K562 (cell line): Measurements from ENCODE around the gene BLCAP. TPM values are rescaled to one million over a fixed set of nuclear protein-coding genes. Genes with fewer than 3 reads are reported as not detected.

Experiments
- EP400 ChIP-seq: fragments of 450-650 bp; IDR thresholded peaks from 2 replicates; pipeline ENCODE4 v1.6.1; 2017; ENCODE audit warnings: antibody characterized with exemption, mild to moderate bottlenecking, moderate library complexity
- ESRRB ChIP-seq: fragments of 250-450 bp; sonication (Bioruptor Pico); IDR thresholded peaks from 2 replicates; pipeline ENCODE4 v1.5.0; 2020; ENCODE audit warnings: mild to moderate bottlenecking, moderate library complexity, borderline replicate concordance
- HDAC1 ChIP-seq, 2 experiments: fragments of 450-650 bp; IDR thresholded peaks; 2 replicates each; pipeline ENCODE4 v1.6.1; 2016 to 2017; ENCODE audit warnings: inconsistent platforms in 1 of 2, mild to moderate bottlenecking in 1 of 2, moderate library complexity in 1 of 2
- ILF3 ChIP-seq: fragments of 450-650 bp; IDR thresholded peaks from 2 replicates; pipeline ENCODE4 v1.6.1; 2018; ENCODE audit warnings: antibody characterized with exemption, mild to moderate bottlenecking, moderate library complexity, borderline replicate concordance
- LARP7 ChIP-seq: fragments of 450-650 bp; IDR thresholded peaks from 2 replicates; pipeline ENCODE4 v1.6.1; 2016
- MTF1 ChIP-seq: fragments of 250-450 bp; sonication (Bioruptor Pico); IDR thresholded peaks from 2 replicates; pipeline ENCODE4 v1.9.0; 2021; ENCODE audit warnings: moderate library complexity, mild to moderate bottlenecking, inconsistent platforms, borderline replicate concordance
- NFE2 ChIP-seq: IDR thresholded peaks from 2 replicates; pipeline ENCODE4 v1.6.1; 2014; ENCODE audit warnings: antibody characterized with exemption, low read depth
- RFX1 ChIP-seq: fragments of 450-650 bp; IDR thresholded peaks from 2 replicates; pipeline ENCODE4 v1.6.1; 2016; ENCODE audit warnings: mild to moderate bottlenecking, moderate library complexity
- SOX6 ChIP-seq: fragments of 450-650 bp; IDR thresholded peaks from 2 replicates; pipeline ENCODE4 v1.6.1; 2014; ENCODE audit warnings: mild to moderate bottlenecking
- ZBTB1 ChIP-seq: sonication (generic); formaldehyde crosslinking; IDR thresholded peaks from 2 replicates; pipeline ENCODE4 v1.8.1; 2023; ENCODE audit warnings: missing genetic modification reagents, low read depth, mild to moderate bottlenecking, borderline replicate concordance
- ZBTB7A ChIP-seq: IDR thresholded peaks from 2 replicates; pipeline ENCODE4 v1.6.1; 2011; ENCODE audit warnings: low read depth, mild to moderate bottlenecking, low read length, moderate library complexity, borderline replicate concordance; ENCODE audit not compliant: control insufficient read depth
- ZFP36 ChIP-seq: fragments of 150-350 bp; IDR thresholded peaks from 2 replicates; pipeline ENCODE4 v1.6.1; 2018; ENCODE audit warnings: low read length, low read depth; ENCODE audit not compliant: partially characterized antibody
- ZNF316 ChIP-seq: fragments of 450-650 bp; IDR thresholded peaks from 2 replicates; pipeline ENCODE4 v1.6.1; 2016
- polyA plus RNA-seq, 8 experiments: library from polyadenylated mRNA; depleted of rRNA in 4 of 8; stranded (reverse) in 5 of 8; unstranded in 3 of 8; fragments of >200 nt; fragmentation: Nextera tagmentation in 2 of 8; fragmentation: Illumina TruSeq in 1 of 8; extraction: Ambion mirVana in 2 of 8; extraction: Trizol in 1 of 8; gene quantifications; 2 replicates each; pipeline versions ENCODE4 v1.2.1 to v1.2.3, GENCODE V29; 2011 to 2014; ENCODE audit warnings: inconsistent platforms in 1 of 8, missing spikeins in 1 of 8
- total RNA-seq, 7 experiments: library from RNA; depleted of rRNA in 6 of 7; stranded (reverse); fragments of >200 nt in 6 of 7; fragmentation: Illumina TruSeq in 2 of 7; extraction: Trizol in 2 of 7; gene quantifications; 2 replicates each; pipeline versions ENCODE4 v1.2.1 to v1.2.3, GENCODE V29; 2011 to 2021; ENCODE audit warnings: low replicate concordance in 1 of 7
- TF ChIP-seq, protein P1 (sequence below), 2 experiments: IDR thresholded peaks in 1 of 2; conservative IDR thresholded peaks in 1 of 2; 2 replicates each; pipeline ENCODE4 v1.6.1; 2016; ENCODE audit warnings: low read depth in 2 of 2, mild to moderate bottlenecking in 1 of 2, missing compliant biosample characterization in 1 of 2, missing genetic modification characterization in 1 of 2, moderate library complexity in 1 of 2
- TF ChIP-seq, protein P2 (sequence below): sonication (generic); formaldehyde crosslinking; IDR thresholded peaks from 2 replicates; pipeline ENCODE4 v1.8.0; 2022; ENCODE audit warnings: missing genetic modification reagents, mild to moderate bottlenecking, moderate library complexity, borderline replicate concordance
- TF ChIP-seq, protein P3 (sequence below): fragments of 450-650 bp; IDR thresholded peaks from 2 replicates; pipeline ENCODE4 v1.6.1; 2016

The BLCAP gene
- total and polyA plus RNA-seq, 9 of the 15 experiments (the other 6 are each of a cell fraction or from before 2014, with no cell fraction given), result 16.9 to 41.5 (median 27.6) TPM

- TF ChIP-seq, protein P1, sequence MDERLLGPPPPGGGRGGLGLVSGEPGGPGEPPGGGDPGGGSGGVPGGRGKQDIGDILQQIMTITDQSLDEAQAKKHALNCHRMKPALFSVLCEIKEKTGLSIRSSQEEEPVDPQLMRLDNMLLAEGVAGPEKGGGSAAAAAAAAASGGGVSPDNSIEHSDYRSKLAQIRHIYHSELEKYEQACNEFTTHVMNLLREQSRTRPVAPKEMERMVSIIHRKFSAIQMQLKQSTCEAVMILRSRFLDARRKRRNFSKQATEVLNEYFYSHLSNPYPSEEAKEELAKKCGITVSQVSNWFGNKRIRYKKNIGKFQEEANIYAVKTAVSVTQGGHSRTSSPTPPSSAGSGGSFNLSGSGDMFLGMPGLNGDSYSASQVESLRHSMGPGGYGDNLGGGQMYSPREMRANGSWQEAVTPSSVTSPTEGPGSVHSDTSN (CRISPR knock-in tag; IDR thresholded peaks at IDR 0.05; ENCODE audit: low read depth), result no peak
- TF ChIP-seq, protein P1 (tag; conservative IDR thresholded peaks at IDR 0.05; ENCODE audit: low read depth), result peak; percentile 91
- TF ChIP-seq ILF3 (no peak), MTF1 (CRISPR knock-in tag) (no peak), EP400 (no peak), ZNF316 (peak; percentile 57), LARP7 (no peak), ZBTB1 (CRISPR knock-in tag) (no peak), ESRRB (CRISPR knock-in tag) (no peak), NFE2 (peak; percentile 51), ZFP36 (no peak), ZBTB7A (peak; percentile 23; the same call in 1 of the 2 replicates), SOX6 (0 out of 2 replicates have a peak, but pooled peaks have one; percentile 14), HDAC1 (IDR thresholded peaks at IDR 0.05) (peak in 1 of 2 experiments; percentile 15; a peak in 1 of 4 replicates), RFX1 (peak; percentile 50)
- TF ChIP-seq, protein P2, sequence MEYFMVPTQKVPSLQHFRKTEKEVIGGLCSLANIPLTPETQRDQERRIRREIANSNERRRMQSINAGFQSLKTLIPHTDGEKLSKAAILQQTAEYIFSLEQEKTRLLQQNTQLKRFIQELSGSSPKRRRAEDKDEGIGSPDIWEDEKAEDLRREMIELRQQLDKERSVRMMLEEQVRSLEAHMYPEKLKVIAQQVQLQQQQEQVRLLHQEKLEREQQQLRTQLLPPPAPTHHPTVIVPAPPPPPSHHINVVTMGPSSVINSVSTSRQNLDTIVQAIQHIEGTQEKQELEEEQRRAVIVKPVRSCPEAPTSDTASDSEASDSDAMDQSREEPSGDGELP, result peak; percentile 48; the same call in 1 of the 2 replicates
- TF ChIP-seq, protein P3, sequence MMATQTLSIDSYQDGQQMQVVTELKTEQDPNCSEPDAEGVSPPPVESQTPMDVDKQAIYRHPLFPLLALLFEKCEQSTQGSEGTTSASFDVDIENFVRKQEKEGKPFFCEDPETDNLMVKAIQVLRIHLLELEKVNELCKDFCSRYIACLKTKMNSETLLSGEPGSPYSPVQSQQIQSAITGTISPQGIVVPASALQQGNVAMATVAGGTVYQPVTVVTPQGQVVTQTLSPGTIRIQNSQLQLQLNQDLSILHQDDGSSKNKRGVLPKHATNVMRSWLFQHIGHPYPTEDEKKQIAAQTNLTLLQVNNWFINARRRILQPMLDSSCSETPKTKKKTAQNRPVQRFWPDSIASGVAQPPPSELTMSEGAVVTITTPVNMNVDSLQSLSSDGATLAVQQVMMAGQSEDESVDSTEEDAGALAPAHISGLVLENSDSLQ, result peak; percentile 94
Measured at GRCh38 chr20:37523911-37524700, 3.6 kb downstream of the BLCAP start (continued).
